COLO668 (cell line): ENCODE results near the gene PSME4.
"Not testable (repeated sequence)": the region's sequence is repeated elsewhere in the genome, so short reads cannot be mapped to it uniquely, and the experiment has no call there.

ENCODE experiments used
- DNase-seq: peaks from one replicate; lab custom pipeline; 2025; ENCODE audit not compliant: unreplicated experiment; lab: John Stamatoyannopoulos, UW

Gene PSME4

GRCh38 chr2:53843595-53843994, 127.2 kb downstream of the PSME4 start:
- no peak for DNase-seq

GRCh38 chr2:53842891-53843290, 127.9 kb downstream of the PSME4 start:
- DNase-seq: no peak

- not testable (repeated sequence) for DNase-seq
Measured at GRCh38 chr2:53841651-53842050, 129.1 kb downstream of the PSME4 start.

GRCh38 chr2:53840580-53840979, 130.2 kb downstream of the PSME4 start:
- DNase-seq: no peak

- DNase-seq: not testable (repeated sequence)
Measured at GRCh38 chr2:53829980-53830290, 140.9 kb downstream of the PSME4 start.

GRCh38 chr2:53829273-53829979, 141.4 kb downstream of the PSME4 start:
- DNase-seq: no peak

- DNase-seq: no peak
Measured at GRCh38 chr2:53828331-53828730, 142.5 kb downstream of the PSME4 start.

GRCh38 chr2:53827398-53828175, 143.2 kb downstream of the PSME4 start:
- DNase-seq: no peak

GRCh38 chr2:53826587-53827397, 144.0 kb downstream of the PSME4 start:
- no peak for DNase-seq

- DNase-seq: no peak
Measured at GRCh38 chr2:53826030-53826410, 144.8 kb downstream of the PSME4 start.

GRCh38 chr2:53823639-53824038, 147.2 kb downstream of the PSME4 start:
- DNase-seq: not testable (repeated sequence)

- no peak for DNase-seq
Measured at GRCh38 chr2:53821810-53822209, 149.0 kb downstream of the PSME4 start.

GRCh38 chr2:53820711-53821110, 150.1 kb downstream of the PSME4 start:
- no peak for DNase-seq

- DNase-seq: no peak
Measured at GRCh38 chr2:53820048-53820447, 150.7 kb downstream of the PSME4 start.

GRCh38 chr2:53819634-53820033, 151.2 kb downstream of the PSME4 start:
- DNase-seq: no peak

- no peak for DNase-seq
Measured at GRCh38 chr2:53818854-53819435, 151.8 kb downstream of the PSME4 start.
